RPMI7951 (cell line): Measurements from ENCODE around the gene TMEM156. TPM values are rescaled to one million over a fixed set of nuclear protein-coding genes. Genes with fewer than 3 reads are reported as not detected.
"Not testable (repeated sequence)": the region's sequence is repeated elsewhere in the genome, so short reads cannot be mapped to it uniquely, and the experiment has no call there.

ENCODE experiments used
- DNase-seq: peaks from one replicate; pipeline ENCODE4 v3.0.0-alpha.2; 2012; ENCODE audit warnings: low read depth
- total RNA-seq: library from RNA; depleted of rRNA; stranded (reverse); fragments of >200 nt; shearing (Covaris generic); gene quantifications from 2 replicates; pipeline ENCODE4 v1.2.3, GENCODE V29; 2014

TMEM156 gene
- total RNA-seq, 1 experiment from 2014 or later = 0.12 TPM

DNA sequence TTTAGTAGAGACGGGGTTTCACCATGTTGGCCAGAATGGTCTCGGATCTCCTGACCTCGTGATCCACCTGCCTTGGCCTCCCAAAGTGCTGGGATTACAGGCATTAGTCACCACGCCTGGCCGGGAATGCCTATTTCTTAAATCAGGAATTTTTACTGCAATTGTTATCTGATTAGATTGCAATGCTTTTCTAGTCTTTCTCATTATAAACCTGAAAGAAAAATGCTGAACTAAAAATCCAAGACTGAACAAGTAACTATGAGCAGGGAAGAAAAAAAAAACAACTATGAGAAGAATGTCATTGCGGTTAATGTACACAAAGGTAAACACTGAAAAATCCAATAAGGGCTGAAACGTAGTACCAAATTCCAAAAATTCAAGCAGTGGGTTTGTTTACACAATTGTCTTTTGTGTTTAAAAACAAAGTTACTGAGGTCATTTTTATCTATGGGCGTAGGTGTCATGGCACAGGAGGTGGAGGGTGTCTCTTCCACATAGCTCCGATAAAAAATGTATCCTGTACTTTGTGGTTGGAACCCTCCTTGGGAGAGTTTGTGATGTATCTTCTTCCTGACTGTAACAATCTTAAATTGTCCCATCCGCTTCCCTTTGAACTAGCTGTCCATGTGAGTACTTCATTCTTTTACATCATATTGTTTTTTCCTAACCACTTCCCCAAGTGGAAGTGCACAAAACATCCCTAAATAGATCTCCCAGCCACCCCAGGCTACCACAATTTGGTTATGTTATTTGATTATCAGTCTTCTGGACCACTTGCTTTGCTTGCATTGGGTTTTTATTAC, 11.1 kb upstream of the TMEM156 start:
- DNase-seq = peak; percentile 27

DNA sequence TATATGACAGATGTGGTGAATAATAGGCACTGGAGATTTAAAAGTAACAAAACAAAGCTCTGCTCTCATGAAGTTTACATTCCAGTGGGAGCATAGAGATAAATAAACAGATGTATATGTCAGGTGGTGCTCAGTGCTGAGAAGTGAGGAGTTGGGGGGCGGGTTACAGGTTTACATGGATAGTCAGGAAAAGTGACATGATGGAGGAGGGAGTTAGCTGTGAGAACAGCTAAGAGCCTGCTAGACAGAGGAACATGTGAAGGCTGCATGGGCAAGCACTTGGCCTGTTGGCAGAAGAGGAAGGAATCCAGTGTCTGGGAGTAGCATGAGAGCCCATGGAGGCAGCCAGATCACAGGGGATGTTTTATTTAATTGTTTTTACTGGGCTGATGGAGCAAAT, 10.2 kb upstream of the TMEM156 start:
- DNase-seq = no peak

- no peak for DNase-seq
These were observed 6.9 kb upstream of the TMEM156 start for GRCh38 chr4:39039108-39039507.

GRCh38 chr4:39037941-39038340, 5.7 kb upstream of the TMEM156 start:
- DNase-seq = no peak

GRCh38 chr4:39037491-39037825, 5.2 kb upstream of the TMEM156 start:
- peak; percentile 46 for DNase-seq

DNA sequence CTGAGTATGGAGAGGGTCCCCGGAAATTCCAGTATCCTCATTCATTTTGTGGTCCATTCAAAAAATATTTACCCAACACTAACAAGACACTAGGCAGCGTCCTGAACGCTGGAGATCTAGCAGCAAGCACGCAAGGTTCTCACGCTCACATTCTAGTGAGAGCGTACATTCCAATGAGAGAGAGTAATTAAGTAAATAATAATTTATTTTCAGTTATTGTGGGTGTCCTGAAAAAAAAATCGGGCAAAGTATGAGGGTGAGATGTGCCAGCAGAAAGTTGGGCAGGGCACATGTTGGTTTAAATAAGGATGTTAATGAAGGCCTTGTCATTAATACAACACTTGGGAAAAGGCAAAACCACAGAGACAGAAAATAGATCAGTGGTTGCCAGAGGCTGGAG, 4.0 kb upstream of the TMEM156 start:
- DNase-seq = peak; percentile 52

DNA sequence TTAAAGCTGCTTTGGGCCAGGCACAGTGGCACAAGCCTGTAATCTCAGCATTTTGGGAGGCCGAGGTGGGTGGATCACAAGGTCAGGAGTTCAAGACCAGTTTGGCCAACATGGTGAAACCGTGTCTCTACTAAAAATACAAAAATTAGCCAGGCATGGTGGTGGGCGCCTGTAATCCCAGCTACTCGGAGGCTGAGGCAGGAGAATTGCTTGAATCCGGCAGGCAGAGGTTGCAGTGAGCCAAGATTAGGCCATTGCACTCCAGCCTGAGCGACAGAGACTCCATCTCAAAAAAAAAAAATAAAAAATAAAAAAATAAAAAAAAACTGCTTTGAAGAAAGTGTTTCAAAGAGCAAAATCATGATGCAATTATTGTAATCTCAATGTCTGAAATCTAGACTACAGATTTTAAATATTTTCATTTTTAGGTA, 604 bp downstream of the TMEM156 start:
- DNase-seq = not testable (repeated sequence)

- DNase-seq = no peak
These were observed 1.5 kb downstream of the TMEM156 start for GRCh38 chr4:39030725-39031124.

GRCh38 chr4:39029752-39030694, 2.2 kb downstream of the TMEM156 start:
- no peak for DNase-seq

DNA sequence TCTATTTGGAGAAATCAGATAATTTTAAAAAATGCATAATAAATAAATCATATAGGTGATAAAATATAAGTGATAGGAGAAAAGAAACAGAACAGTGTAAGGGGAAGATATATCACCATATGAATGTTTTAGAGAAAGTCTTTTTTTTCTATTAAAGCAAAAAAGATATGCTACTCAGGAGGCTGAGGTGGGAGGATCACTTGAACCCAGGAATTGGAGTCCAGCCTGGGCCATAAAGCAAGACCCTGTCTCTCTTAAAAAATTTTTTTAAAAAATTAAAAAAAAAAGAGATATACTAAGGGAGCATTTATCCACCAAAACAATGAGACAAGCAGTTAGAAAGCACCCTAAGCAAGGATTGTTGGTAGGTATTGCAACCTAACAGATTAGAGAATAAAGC, 6.1 kb downstream of the TMEM156 start:
- no peak for DNase-seq

GRCh38 chr4:39025552-39026085, 6.6 kb downstream of the TMEM156 start:
- DNase-seq = no peak

GRCh38 chr4:39024311-39024865, 7.8 kb downstream of the TMEM156 start:
- no peak for DNase-seq

DNA sequence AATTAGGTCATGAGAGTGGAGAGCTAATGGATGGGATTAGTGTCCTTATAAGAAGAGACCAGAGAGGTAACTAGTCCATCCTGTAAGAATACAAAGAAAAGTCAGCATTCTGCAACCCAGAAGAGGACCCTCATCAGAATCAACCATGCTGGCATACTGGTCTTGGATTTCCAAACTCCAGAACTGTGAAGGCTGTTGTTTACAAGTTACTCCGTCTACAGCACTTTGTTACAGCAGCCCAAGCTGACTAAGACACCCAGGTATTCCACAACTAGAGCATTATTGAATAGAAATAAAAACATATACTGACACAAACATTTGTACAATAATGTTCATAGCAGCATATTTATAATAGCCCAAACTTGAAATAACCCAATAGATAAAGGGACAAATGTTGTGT, 9.2 kb downstream of the TMEM156 start:
- no peak for DNase-seq

- DNase-seq = no peak
These were observed 10.0 kb downstream of the TMEM156 start for GRCh38 chr4:39022241-39022640.

DNA sequence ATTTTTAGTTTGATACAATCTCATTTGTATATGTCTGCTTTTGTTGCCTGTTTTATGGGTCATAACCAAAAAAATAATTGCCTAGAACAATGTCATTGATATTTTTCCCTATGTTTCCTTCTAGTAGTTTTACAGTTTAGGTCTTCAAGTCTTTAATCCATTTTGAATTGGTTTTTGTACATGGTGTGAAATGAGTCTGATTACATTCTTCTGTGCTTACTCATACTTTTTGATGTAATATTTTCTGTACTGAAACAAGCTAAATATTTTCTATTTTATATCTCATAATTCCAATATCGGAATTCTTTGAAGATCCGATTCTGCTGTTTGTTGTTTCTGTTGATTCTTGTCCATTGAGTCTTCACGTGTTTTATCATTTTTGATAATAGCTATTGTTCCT, 10.6 kb downstream of the TMEM156 start:
- DNase-seq = no peak

DNA sequence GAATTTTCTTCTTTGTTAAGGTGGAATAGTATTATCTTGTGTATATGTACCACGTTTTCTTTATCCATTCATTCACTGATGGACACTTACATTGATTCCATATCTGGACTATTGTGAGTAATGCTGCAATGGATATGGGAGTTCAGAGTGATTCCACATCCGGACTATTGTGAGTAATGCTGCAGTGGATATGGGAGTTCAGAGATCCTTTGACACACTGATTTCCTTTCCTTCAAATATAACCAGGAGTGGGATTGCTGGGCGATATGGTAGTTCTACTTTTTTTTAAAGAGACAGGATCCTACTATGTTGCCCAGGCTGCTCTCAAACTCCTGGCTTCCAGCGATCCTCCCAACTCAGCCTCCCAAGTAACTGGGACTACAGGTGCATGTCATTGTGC, 12.1 kb downstream of the TMEM156 start:
- peak; percentile 27 for DNase-seq

GRCh38 chr4:39014028-39014427, 18.2 kb downstream of the TMEM156 start:
- no peak for DNase-seq

- no peak for DNase-seq
These were observed 27.5 kb downstream of the TMEM156 start for GRCh38 chr4:39004758-39005157.

DNA sequence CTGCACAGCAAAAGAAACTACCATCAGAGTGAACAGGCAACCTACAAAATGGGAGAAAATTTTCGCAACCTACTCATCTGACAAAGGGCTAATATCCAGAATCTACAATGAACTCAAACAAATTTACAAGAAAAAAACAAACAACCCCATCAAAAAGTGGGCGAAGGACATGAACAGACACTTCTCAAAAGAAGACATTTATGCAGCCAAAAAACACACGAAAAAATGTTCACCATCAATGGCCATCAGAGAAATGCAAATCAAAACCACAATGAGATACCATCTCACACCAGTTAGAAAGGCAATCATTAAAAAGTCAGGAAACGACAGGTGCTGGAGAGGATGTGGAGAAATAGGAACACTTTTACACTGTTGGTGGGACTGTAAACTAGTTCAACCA, 30.2 kb downstream of the TMEM156 start:
- DNase-seq = not testable (repeated sequence)

GRCh38 chr4:38995660-38996005, 36.6 kb downstream of the TMEM156 start:
- peak; percentile 16 for DNase-seq

GRCh38 chr4:38994135-38994534, 38.1 kb downstream of the TMEM156 start:
- DNase-seq = no peak

DNA sequence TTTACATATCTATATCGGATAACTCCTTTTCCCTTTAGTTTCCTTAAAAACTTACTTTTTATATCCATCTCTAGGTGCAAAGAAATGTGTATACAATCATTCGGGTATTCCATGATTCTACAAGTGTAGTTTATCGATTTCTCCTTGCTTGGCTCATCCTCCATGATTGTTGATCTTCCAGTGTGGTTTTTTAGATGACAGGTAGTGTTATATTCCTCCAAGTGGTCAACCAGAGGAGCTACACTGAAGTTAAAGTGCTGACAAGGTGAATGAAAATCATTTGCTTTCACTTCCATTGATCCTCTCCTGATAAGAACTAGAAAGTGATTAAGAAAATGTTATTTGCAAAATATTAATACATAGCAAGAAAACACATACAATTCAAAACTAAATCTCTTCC, 38.5 kb downstream of the TMEM156 start:
- DNase-seq = no peak
